AG04450 (cell line): Measurements from ENCODE around the gene DYNLT1. TPM values are rescaled to one million over a fixed set of nuclear protein-coding genes. Genes with fewer than 3 reads are reported as not detected.

ENCODE experiments used
- CTCF ChIA-PET: fragments of 300-600, 350-600 bp; formaldehyde crosslinking; extraction: SDS; loops from one replicate; lab custom pipeline; 2022; ENCODE audit warnings: antibody characterized with exemption, inconsistent platforms; lab: Charles Lee
- POLR2A ChIA-PET: fragments of 350-600 bp; formaldehyde crosslinking; extraction: SDS; loops from one replicate; lab custom pipeline; 2021; ENCODE audit warnings: antibody characterized with exemption, inconsistent platforms; lab: Yijun Ruan, JAX
- DNase-seq: peaks from one replicate; pipeline ENCODE4 v3.0.0-alpha.2; 2011; ENCODE audit warnings: low read depth, low spot score
- H3K27ac ChIP-seq: one replicate; pipeline ENCODE4 v1.5.1; 2012; ENCODE audit warnings: low read depth, low read length, control low read depth
- H3K27me3 ChIP-seq: one replicate; pipeline ENCODE4 v1.6.0; 2012; ENCODE audit warnings: low read length; ENCODE audit not compliant: control insufficient read depth, insufficient read depth
- H3K4me3 ChIP-seq: 2 replicates; pipeline ENCODE4 v1.5.1; 2011; ENCODE audit warnings: mild to moderate bottlenecking, low read depth, low read length, control low read depth
- H3K9me3 ChIP-seq: 2 replicates; pipeline ENCODE4 v1.5.1; 2012; ENCODE audit warnings: low read length; ENCODE audit not compliant: control insufficient read depth, insufficient read depth
- CTCF ChIP-seq: IDR thresholded peaks from 2 replicates; pipeline ENCODE4 v1.5.1; 2011; ENCODE audit warnings: low read depth, low read length, control low read depth, inconsistent platforms
- polyA plus RNA-seq: library from polyadenylated mRNA; depleted of rRNA; stranded (reverse); fragments of >200 nt; gene quantifications from 2 replicates; pipeline ENCODE4 v1.2.3, GENCODE V29; 2011

The DYNLT1 gene
- polyA plus RNA-seq, 1 experiment: 422 TPM

GRCh38 chr6:158669145-158670035 is 24.8 kb upstream of the DYNLT1 start:
- Histone ChIP-seq H3K27ac (no peak overlapping the region), H3K4me3 (no peak overlapping the region), H3K27me3 (peaks cover 2% of the 10 kb centered on the region), H3K9me3 (no peaks in the 10 kb centered on the region)
- no peak for DNase-seq
- POLR2A ChIA-PET: no interaction called here
- CTCF ChIA-PET: interaction anchor here (1.1 to 1.2 kb wide), 2 partner anchors 9 to 22 kb away, joined by 4 read pairs; no protein-coding TSS in a partner anchor
- no peak for TF ChIP-seq CTCF

- no peak for TF ChIP-seq CTCF
- DNase-seq: no peak
- Histone ChIP-seq H3K27ac (no peak overlapping the region), H3K27me3 (peaks cover 2% of the 10 kb centered on the region), H3K4me3 (no peak overlapping the region), H3K9me3 (no peaks in the 10 kb centered on the region)
- ChIA-PET POLR2A (no interaction called here), CTCF (interaction anchor here (1.1 to 1.2 kb wide), 2 partner anchors 8 to 23 kb away, joined by 4 read pairs; no protein-coding TSS in a partner anchor)
Observed at GRCh38 chr6:158668707-158669103, 24.2 kb upstream of the DYNLT1 start.

- Histone ChIP-seq H3K4me3 (no peak overlapping the region), H3K27me3 (peaks cover 2% of the 10 kb centered on the region), H3K9me3 (no peaks in the 10 kb centered on the region; the same call in 1 of the 2 replicates), H3K27ac (peak overlapping the region; percentile 11)
- CTCF ChIA-PET: interaction anchor here (1.2 kb wide), 1 partner anchor 24 kb away, joined by 4 read pairs; no protein-coding TSS in a partner anchor
- POLR2A ChIA-PET: no interaction called here
- no peak for TF ChIP-seq CTCF
- no peak for DNase-seq
Observed at GRCh38 chr6:158667360-158667981, 22.9 kb upstream of the DYNLT1 start.

GRCh38 chr6:158666628-158667359 is 22.3 kb upstream of the DYNLT1 start:
- CTCF ChIA-PET: interaction anchor here (1.2 kb wide), 1 partner anchor 25 kb away, joined by 4 read pairs; no protein-coding TSS in a partner anchor

More at GRCh38 chr6:158666628-158667359, 22.3 kb upstream of the DYNLT1 start:
- POLR2A ChIA-PET: no interaction called here
- Histone ChIP-seq H3K4me3 (no peak overlapping the region), H3K27ac (peak overlapping the region; percentile 11), H3K9me3 (no peaks in the 10 kb centered on the region; the same call in 1 of the 2 replicates), H3K27me3 (peaks cover 2% of the 10 kb centered on the region)
- no peak for TF ChIP-seq CTCF
- no peak for DNase-seq
